GM12878 (cell line): ENCODE data around the gene AGBL4.

Source experiments
- ASH2L ChIP-seq: fragments of 300-600, 200-600 bp; sonication (generic); IDR thresholded peaks from 2 replicates; pipeline ENCODE4 v1.6.1; 2017; ENCODE audit warnings: low read depth, mild to moderate bottlenecking, borderline replicate concordance
- EED ChIP-seq: sonication (generic); IDR thresholded peaks from 2 replicates; pipeline ENCODE4 v1.6.1; 2016; ENCODE audit warnings: antibody characterized with exemption, low read depth
- EZH2 ChIP-seq: IDR thresholded peaks from 2 replicates; pipeline ENCODE4 v1.6.1; 2012; ENCODE audit warnings: low read depth, mild to moderate bottlenecking, control low read depth, inconsistent platforms, low read length, borderline replicate concordance; ENCODE audit not compliant: control insufficient read depth
- FOXM1 ChIP-seq: IDR thresholded peaks from 2 replicates; pipeline ENCODE4 v1.6.1; 2012; ENCODE audit warnings: low read depth, mild to moderate bottlenecking, inconsistent platforms, low read length, moderate library complexity
- MAX ChIP-seq: IDR thresholded peaks from 2 replicates; pipeline ENCODE4 v1.6.1; 2012; ENCODE audit warnings: low read depth, low read length, improper control_type of control experiment
- POLR2A ChIP-seq: IDR thresholded peaks from 2 replicates; pipeline ENCODE4 v1.6.1; 2011; ENCODE audit warnings: low read depth, mild to moderate bottlenecking, low read length
- POLR2AphosphoS5 ChIP-seq: IDR thresholded peaks from 2 replicates; pipeline ENCODE4 v1.6.1; 2011; ENCODE audit warnings: mild to moderate bottlenecking, low read length, inconsistent platforms
- RAD21 ChIP-seq: IDR thresholded peaks from 2 replicates; pipeline ENCODE4 v1.6.1; 2011; ENCODE audit warnings: mild to moderate bottlenecking, low read depth, low read length, moderate library complexity; ENCODE audit not compliant: insufficient read depth
- YY1 ChIP-seq: IDR thresholded peaks from 2 replicates; pipeline ENCODE4 v1.6.1; 2011; ENCODE audit warnings: low read depth, mild to moderate bottlenecking, low read length
- ZNF217 ChIP-seq: fragments of 450-650 bp; IDR thresholded peaks from 2 replicates; pipeline ENCODE4 v1.6.1; 2017; ENCODE audit warnings: antibody characterized with exemption, mild to moderate bottlenecking
- TF ChIP-seq, protein P1 (sequence below), 3 experiments: IDR thresholded peaks in 2 of 3; conservative IDR thresholded peaks in 1 of 3; 2 replicates each; pipeline ENCODE4 v1.5.1; 2011; ENCODE audit warnings: low read depth in 3 of 3, low read length in 3 of 3, mild to moderate bottlenecking in 3 of 3, control low read depth in 2 of 3, moderate library complexity in 2 of 3, inconsistent platforms in 1 of 3, mixed read lengths in 1 of 3; ENCODE audit not compliant: control insufficient read depth in 2 of 3, insufficient read depth in 1 of 3; ENCODE audit errors: extremely low read depth in 1 of 3
- TF ChIP-seq, protein P2 (sequence below): IDR thresholded peaks from 2 replicates; pipeline ENCODE4 v1.6.1; 2012; ENCODE audit warnings: low read length, inconsistent platforms
- TF ChIP-seq, protein P3 (sequence below): IDR thresholded peaks from 2 replicates; pipeline ENCODE4 v1.6.1; 2012; ENCODE audit warnings: mild to moderate bottlenecking, low read depth, low read length

GRCh38 chr1:49050041-49050440, 973.7 kb downstream of the AGBL4 start:
- no peak for TF ChIP-seq POLR2A
- no peak for TF ChIP-seq ZNF217
- no peak for TF ChIP-seq EZH2
- no peak for TF ChIP-seq RAD21
- TF ChIP-seq, protein P1, sequence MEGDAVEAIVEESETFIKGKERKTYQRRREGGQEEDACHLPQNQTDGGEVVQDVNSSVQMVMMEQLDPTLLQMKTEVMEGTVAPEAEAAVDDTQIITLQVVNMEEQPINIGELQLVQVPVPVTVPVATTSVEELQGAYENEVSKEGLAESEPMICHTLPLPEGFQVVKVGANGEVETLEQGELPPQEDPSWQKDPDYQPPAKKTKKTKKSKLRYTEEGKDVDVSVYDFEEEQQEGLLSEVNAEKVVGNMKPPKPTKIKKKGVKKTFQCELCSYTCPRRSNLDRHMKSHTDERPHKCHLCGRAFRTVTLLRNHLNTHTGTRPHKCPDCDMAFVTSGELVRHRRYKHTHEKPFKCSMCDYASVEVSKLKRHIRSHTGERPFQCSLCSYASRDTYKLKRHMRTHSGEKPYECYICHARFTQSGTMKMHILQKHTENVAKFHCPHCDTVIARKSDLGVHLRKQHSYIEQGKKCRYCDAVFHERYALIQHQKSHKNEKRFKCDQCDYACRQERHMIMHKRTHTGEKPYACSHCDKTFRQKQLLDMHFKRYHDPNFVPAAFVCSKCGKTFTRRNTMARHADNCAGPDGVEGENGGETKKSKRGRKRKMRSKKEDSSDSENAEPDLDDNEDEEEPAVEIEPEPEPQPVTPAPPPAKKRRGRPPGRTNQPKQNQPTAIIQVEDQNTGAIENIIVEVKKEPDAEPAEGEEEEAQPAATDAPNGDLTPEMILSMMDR (IDR thresholded peaks at IDR 0.05 in 2 of 3, conservative IDR thresholded peaks at IDR 0.05 in 1 of 3; ENCODE audit: control insufficient read depth in 2 of 3, extremely low read depth in 1 of 3, insufficient read depth in 1 of 3, low read depth in 3 of 3, low read length in 3 of 3), result no peak
- TF ChIP-seq, protein P2, sequence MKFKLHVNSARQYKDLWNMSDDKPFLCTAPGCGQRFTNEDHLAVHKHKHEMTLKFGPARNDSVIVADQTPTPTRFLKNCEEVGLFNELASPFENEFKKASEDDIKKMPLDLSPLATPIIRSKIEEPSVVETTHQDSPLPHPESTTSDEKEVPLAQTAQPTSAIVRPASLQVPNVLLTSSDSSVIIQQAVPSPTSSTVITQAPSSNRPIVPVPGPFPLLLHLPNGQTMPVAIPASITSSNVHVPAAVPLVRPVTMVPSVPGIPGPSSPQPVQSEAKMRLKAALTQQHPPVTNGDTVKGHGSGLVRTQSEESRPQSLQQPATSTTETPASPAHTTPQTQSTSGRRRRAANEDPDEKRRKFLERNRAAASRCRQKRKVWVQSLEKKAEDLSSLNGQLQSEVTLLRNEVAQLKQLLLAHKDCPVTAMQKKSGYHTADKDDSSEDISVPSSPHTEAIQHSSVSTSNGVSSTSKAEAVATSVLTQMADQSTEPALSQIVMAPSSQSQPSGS, result no peak
- TF ChIP-seq POLR2AphosphoS5, result no peak
- no peak for TF ChIP-seq YY1
- TF ChIP-seq, protein P3, sequence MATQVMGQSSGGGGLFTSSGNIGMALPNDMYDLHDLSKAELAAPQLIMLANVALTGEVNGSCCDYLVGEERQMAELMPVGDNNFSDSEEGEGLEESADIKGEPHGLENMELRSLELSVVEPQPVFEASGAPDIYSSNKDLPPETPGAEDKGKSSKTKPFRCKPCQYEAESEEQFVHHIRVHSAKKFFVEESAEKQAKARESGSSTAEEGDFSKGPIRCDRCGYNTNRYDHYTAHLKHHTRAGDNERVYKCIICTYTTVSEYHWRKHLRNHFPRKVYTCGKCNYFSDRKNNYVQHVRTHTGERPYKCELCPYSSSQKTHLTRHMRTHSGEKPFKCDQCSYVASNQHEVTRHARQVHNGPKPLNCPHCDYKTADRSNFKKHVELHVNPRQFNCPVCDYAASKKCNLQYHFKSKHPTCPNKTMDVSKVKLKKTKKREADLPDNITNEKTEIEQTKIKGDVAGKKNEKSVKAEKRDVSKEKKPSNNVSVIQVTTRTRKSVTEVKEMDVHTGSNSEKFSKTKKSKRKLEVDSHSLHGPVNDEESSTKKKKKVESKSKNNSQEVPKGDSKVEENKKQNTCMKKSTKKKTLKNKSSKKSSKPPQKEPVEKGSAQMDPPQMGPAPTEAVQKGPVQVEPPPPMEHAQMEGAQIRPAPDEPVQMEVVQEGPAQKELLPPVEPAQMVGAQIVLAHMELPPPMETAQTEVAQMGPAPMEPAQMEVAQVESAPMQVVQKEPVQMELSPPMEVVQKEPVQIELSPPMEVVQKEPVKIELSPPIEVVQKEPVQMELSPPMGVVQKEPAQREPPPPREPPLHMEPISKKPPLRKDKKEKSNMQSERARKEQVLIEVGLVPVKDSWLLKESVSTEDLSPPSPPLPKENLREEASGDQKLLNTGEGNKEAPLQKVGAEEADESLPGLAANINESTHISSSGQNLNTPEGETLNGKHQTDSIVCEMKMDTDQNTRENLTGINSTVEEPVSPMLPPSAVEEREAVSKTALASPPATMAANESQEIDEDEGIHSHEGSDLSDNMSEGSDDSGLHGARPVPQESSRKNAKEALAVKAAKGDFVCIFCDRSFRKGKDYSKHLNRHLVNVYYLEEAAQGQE, result no peak
- TF ChIP-seq MAX, result no peak
- TF ChIP-seq ASH2L, result no peak
- TF ChIP-seq FOXM1, result no peak
- no peak for TF ChIP-seq EED
